GM12801 (cell line): ENCODE data around the gene CFAP119.

Experiments
- TF ChIP-seq, protein P1 (sequence below): IDR thresholded peaks from one replicate; pipeline ENCODE4 v1.5.1; 2011; ENCODE audit warnings: control low read depth; ENCODE audit not compliant: insufficient read length; ENCODE audit errors: extremely low read depth

The CFAP119 gene

DNA sequence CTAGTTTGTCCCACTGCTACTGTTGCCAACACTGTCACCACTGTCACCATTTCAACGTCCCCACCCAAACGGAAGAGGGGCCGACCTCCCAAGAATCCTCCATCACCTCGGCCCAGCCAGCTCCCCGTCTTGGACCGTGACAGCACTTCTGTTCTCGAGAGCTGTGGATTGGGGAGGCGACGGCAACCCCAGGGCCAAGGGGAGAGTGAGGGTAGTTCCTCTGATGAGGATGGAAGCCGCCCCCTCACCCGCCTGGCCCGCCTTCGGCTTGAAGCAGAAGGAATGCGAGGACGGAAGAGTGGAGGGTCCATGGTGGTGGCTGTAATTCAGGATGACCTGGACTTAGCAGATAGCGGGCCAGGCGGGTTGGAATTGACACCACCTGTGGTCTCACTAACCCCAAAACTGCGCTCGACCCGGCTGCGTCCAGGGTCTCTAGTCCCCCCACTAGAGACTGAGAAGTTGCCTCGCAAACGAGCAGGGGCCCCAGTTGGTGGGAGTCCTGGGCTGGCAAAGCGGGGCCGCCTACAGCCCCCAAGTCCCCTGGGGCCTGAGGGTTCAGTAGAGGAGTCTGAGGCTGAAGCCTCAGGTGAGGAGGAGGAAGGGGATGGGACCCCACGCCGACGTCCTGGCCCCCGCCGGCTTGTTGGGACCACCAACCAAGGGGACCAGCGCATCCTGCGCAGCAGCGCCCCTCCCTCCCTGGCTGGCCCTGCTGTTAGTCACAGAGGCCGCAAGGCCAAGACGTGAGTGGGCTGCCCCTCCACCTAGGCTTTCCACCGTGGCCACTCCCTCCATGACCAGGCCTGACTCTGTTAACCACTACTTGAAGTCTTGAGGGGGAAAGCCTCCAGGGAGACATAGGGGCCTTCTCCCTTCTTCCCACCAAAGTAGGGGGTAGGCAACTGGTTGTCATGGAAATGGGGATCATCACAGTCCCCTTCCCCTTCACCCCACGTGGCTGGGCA, 22.6 kb downstream of the CFAP119 start:
- TF ChIP-seq, protein P1, sequence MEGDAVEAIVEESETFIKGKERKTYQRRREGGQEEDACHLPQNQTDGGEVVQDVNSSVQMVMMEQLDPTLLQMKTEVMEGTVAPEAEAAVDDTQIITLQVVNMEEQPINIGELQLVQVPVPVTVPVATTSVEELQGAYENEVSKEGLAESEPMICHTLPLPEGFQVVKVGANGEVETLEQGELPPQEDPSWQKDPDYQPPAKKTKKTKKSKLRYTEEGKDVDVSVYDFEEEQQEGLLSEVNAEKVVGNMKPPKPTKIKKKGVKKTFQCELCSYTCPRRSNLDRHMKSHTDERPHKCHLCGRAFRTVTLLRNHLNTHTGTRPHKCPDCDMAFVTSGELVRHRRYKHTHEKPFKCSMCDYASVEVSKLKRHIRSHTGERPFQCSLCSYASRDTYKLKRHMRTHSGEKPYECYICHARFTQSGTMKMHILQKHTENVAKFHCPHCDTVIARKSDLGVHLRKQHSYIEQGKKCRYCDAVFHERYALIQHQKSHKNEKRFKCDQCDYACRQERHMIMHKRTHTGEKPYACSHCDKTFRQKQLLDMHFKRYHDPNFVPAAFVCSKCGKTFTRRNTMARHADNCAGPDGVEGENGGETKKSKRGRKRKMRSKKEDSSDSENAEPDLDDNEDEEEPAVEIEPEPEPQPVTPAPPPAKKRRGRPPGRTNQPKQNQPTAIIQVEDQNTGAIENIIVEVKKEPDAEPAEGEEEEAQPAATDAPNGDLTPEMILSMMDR: no peak

DNA sequence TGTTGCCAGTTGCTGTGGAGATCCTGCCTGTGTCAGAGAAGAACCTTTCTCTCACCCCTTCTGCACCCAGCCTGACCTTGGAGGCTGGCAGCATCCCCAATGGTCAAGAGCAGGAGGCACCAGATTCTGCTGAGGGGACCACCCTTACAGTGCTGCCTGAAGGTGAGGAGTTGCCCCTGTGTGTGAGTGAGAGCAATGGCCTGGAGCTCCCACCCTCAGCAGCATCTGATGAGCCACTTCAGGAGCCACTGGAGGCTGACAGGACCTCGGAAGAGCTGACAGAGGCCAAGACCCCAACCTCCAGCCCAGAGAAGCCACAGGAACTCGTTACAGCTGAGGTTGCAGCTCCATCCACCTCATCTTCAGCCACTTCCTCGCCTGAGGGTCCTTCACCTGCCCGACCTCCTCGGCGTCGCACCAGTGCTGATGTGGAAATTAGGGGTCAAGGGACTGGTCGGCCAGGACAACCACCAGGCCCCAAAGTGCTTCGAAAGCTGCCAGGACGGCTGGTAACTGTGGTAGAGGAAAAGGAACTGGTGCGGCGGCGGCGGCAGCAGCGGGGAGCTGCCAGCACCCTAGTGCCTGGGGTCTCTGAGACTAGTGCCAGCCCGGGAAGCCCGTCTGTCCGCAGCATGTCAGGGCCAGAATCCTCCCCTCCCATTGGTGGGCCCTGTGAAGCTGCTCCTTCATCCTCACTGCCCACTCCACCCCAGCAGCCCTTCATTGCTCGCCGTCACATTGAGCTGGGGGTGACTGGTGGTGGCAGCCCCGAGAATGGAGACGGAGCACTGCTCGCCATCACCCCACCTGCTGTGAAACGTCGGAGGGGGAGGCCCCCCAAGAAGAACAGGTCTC, 23.8 kb downstream of the CFAP119 start:
- TF ChIP-seq, protein P1: no peak

DNA sequence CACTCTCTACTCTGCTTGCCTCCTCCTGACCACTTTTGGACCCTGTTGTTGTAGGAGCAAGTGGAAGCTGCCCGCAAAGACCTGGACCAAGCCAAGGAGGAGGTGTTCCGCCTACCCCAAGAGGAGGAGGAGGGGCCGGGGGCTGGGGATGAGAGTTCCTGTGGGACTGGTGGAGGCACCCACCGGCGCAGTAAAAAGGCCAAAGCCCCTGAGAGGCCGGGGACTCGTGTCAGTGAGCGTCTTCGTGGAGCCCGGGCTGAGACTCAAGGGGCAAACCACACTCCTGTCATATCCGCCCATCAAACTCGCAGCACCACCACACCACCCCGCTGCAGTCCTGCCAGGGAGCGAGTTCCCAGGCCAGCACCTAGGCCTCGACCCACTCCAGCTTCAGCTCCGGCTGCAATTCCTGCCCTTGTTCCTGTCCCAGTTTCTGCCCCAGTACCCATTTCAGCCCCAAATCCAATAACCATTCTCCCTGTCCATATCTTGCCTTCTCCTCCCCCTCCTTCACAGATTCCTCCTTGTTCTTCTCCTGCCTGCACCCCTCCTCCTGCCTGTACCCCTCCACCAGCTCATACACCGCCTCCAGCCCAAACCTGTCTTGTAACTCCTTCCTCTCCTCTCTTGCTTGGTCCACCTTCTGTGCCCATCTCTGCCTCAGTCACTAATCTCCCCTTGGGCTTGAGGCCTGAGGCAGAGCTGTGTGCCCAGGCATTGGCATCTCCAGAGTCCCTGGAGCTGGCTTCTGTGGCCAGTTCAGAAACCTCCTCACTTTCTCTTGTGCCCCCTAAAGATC, 24.7 kb downstream of the CFAP119 start:
- TF ChIP-seq, protein P1: no peak

DNA sequence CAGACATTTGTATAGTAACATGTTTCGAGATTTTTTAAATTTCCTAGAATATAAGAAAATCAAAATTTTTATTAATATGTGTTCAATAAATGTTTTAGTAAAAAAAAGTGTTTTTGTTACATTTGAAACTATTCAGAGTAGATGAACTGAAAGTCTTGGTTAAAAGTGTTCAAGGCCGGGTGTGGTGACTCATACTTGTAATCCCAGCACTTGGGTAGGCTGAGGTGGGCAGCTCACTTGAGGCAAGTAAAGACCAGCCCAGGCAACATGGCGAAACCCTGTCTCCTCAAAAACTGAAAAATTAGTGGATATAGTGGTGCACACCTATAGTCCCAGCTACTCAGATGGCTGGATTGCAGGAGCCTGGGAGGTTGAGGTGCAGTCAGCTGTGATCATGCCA, 30.5 kb downstream of the CFAP119 start:
- TF ChIP-seq, protein P1: no peak

DNA sequence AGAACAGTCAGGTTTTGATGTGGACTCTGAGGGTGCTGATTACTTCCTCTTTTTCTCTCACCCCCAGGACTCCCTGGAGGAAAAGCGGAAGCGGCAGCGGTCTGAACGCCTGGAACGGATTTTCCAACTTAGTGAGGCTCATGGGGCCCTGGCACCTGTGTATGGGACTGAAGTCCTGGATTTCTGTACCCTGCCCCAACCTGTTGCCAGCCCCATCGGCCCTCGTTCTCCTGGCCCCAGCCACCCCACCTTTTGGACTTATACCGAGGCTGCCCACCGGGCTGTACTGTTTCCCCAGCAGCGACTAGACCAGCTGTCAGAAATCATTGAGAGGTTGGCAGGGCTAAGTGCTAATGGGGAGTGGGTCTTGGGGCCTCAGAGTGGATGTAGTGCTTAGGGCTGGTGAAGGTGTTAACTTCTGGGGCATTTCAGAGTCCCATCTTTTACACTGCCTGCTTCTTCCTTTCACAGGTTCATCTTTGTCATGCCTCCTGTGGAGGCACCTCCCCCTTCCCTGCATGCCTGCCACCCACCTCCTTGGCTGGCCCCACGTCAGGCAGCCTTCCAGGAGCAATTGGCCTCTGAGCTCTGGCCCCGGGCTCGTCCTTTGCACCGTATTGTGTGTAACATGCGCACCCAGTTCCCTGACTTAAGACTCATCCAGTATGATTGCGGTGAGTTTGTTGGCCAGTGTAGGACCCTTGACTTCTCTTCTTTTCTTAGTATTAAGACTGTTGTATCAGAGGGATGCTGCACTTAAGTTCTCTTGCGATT, 32.8 kb downstream of the CFAP119 start:
- TF ChIP-seq, protein P1: no peak

DNA sequence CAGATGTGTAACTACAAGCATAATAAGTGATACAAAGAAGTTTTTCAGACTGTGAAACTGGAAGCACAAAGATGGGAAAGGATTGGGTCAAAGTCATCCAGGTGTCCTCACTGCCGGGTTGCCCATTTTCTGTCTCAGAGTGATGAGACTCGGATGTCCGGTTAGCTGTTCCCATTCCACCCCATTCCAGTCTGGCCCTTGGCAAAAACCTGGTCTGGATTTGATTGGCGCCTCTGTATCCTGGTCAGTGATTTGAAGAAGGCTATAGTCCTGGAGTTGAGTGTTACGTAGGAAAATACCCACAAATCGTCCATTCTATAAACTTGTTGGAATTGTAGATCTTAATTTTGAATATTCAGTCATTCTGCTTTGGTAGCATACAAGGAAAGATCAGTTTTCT, 33.5 kb downstream of the CFAP119 start:
- TF ChIP-seq, protein P1: no peak
